Cardiac muscle cell (in vitro differentiated cells and primary cell): ENCODE data around the gene PHF2. TPM values are rescaled to one million over a fixed set of nuclear protein-coding genes. Genes with fewer than 3 reads are reported as not detected.

Experiments used
- DNase-seq, 2 donors: peaks; one replicate each; pipeline versions ENCODE4 v3.0.0 to v3.0.0-alpha.2; 2010 to 2017; ENCODE audit warnings: low read depth in 1 of 2, low spot score in 1 of 2
- H3K27ac ChIP-seq: fragments of 200-600 bp; sonication (generic); 2 replicates; pipeline ENCODE4 v1.5.1; 2016
- H3K27me3 ChIP-seq: fragments of 200-600 bp; sonication (generic); 2 replicates; pipeline ENCODE4 v1.6.0; 2016; ENCODE audit warnings: control low read depth
- H3K36me3 ChIP-seq: fragments of 200-600 bp; sonication (generic); 2 replicates; pipeline ENCODE4 v1.5.1; 2016; ENCODE audit warnings: control low read depth
- H3K4me1 ChIP-seq: fragments of 200-600 bp; sonication (generic); 2 replicates; pipeline ENCODE4 v1.8.1; 2017; ENCODE audit warnings: low read depth, mild to moderate bottlenecking, mixed run types
- H3K4me3 ChIP-seq: fragments of 200-600 bp; sonication (generic); 2 replicates; pipeline ENCODE4 v1.5.1; 2016; ENCODE audit warnings: mild to moderate bottlenecking
- H3K9me3 ChIP-seq: fragments of 200-600 bp; sonication (generic); 2 replicates; pipeline ENCODE4 v1.5.1; 2017; ENCODE audit warnings: low read depth, mild to moderate bottlenecking, control low read depth
- polyA plus RNA-seq: library from polyadenylated mRNA; unstranded; fragments of >200 nt; fragmentation: Nextera tagmentation; extraction: Ambion mirVana; gene quantifications from 2 replicates; pipeline ENCODE4 v1.2.1, GENCODE V29; 2016
- total RNA-seq: library from RNA; depleted of rRNA; stranded (reverse); fragments of >200 nt; gene quantifications from 2 replicates; pipeline ENCODE4 v1.2.3, GENCODE V29; 2016
- TF ChIP-seq, protein P1 (sequence below): IDR thresholded peaks from 2 replicates; pipeline ENCODE4 v1.5.1; 2012; ENCODE audit warnings: low read depth, mild to moderate bottlenecking, low read length

PHF2 gene
- total and polyA plus RNA-seq, 2 experiments from 2014 or later: 14.1 to 33.7 TPM

DNA sequence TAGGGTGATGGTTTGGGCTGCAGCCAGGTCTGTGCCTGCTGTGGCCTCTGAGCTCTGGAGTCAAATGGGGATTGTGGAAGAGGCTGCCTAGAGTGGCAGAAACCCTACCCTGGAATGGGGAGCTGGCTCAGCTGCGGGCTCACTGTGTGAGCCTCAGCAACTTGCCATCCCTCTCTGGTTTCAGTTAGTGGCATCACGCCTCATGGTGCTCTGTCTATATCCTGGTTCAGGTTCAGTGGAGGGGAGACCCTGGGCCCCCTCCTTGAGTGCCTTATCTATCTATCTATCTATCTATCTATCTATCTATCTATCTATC, 132.6 kb downstream of the PHF2 start:
- Histone ChIP-seq H3K27ac (no peak overlapping the region), H3K27me3 (no peaks in the 10 kb centered on the region), H3K4me1 (no peaks in the 10 kb centered on the region), H3K9me3 (no peaks in the 10 kb centered on the region), H3K36me3 (no peaks in the 10 kb centered on the region), H3K4me3 (no peak overlapping the region)
- TF ChIP-seq, protein P1, sequence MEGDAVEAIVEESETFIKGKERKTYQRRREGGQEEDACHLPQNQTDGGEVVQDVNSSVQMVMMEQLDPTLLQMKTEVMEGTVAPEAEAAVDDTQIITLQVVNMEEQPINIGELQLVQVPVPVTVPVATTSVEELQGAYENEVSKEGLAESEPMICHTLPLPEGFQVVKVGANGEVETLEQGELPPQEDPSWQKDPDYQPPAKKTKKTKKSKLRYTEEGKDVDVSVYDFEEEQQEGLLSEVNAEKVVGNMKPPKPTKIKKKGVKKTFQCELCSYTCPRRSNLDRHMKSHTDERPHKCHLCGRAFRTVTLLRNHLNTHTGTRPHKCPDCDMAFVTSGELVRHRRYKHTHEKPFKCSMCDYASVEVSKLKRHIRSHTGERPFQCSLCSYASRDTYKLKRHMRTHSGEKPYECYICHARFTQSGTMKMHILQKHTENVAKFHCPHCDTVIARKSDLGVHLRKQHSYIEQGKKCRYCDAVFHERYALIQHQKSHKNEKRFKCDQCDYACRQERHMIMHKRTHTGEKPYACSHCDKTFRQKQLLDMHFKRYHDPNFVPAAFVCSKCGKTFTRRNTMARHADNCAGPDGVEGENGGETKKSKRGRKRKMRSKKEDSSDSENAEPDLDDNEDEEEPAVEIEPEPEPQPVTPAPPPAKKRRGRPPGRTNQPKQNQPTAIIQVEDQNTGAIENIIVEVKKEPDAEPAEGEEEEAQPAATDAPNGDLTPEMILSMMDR: no peak
- no peak for DNase-seq

DNA sequence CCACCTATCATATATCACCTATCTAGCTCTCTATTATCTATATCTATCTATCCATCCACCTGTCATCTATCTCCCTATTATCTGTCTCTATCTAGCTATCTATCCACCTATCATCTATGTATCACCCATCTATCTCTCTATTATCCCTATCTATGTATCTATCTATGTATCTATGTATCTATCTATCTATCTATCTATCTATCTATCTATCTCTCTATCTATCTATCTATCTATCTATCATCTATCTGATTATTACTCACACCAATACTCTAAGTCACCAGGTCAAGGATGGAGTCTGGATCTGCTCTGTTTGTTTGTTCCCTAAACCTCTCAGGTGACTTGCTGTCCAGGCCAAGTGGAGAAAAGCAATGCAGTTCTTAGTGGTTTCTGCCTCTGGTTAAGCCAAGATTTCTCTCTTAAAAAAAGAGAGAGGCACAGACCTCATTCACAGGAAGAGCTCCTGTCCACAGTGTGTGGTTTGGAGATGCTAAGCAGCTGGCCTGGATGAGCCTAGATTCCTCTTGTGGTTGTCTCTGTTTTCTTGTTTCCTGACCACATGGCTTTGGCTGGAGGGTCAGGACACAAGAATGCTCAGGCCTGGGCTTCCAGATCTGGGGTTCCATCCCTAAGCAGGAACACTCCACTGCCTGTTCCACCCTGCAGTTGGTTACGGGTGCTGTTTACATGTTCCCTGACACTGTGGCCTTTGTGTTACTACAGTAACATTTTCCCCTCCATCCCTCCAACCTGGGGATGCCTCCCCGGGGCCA, 133.4 kb downstream of the PHF2 start:
- no peaks in the 10 kb centered on the region for H3K9me3 ChIP-seq
- no peaks in the 10 kb centered on the region for H3K36me3 ChIP-seq
- H3K27ac ChIP-seq: no peak overlapping the region
- H3K27me3 ChIP-seq: no peaks in the 10 kb centered on the region
- TF ChIP-seq, protein P1: no peak
- peak in 1 of 2 donors; percentile 9 for DNase-seq
- H3K4me1 ChIP-seq: no peaks in the 10 kb centered on the region
- H3K4me3 ChIP-seq: no peak overlapping the region

DNA sequence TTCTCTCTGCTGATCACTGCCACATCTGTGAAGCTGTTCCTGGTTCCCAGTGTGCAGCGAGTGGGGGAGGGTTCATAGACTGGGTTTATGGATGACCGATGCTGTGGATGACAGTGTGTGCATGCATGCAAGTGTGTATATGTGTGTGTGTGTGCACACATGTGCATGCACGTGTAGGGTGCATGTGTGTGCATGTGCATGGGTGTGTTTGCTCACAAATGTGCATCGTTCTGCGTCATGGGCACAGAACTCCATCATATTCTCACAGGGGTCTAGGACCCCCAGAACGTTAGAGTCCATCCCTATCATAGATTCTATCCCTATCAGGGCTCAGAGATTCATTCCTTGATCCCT, 134.0 kb downstream of the PHF2 start:
- no peak overlapping the region for H3K4me3 ChIP-seq
- no peaks in the 10 kb centered on the region for H3K36me3 ChIP-seq
- TF ChIP-seq, protein P1: no peak
- H3K4me1 ChIP-seq: no peaks in the 10 kb centered on the region
- H3K27ac ChIP-seq: no peak overlapping the region
- DNase-seq: no peak
- no peaks in the 10 kb centered on the region for H3K9me3 ChIP-seq
- H3K27me3 ChIP-seq: no peaks in the 10 kb centered on the region

DNA sequence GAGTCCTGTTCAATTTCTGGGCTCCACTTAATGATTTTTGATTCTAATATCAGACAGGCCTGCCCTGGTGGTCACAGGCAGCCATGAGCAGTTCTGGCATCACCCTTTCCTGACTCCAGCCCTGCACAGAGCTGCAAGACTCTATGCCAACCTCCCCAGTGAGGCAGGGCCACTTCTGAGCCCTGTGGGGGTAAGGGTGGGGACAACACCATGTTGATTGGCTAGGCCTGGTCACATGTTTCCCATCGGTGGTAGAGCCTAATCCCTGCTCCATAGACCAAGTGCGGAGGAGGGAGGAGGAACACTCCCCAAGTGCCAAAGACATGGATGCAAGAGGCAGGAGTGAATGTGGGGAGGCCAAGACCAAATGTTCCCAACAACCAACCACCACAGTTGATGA, 134.6 kb downstream of the PHF2 start:
- no peak for DNase-seq
- TF ChIP-seq, protein P1: no peak

DNA sequence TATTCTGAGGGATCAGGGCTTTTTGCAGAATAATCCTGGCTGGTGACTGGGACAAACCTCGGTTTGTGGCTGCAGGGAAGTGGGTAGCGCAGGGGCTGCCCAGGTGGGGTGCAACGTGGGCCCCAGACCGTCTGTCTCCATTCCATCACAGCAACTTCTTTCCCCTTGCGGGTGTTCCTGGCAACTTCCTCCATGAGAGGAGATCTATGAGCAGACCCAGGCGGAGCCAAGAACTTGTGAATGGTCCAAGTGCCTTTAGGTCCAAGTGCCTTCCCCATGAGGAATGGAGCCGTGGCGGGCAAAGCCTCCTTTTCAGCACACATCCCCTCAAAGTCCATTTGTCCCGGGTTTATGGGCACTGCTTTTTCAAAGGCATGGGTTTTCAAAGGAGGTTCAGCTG, 136.5 kb downstream of the PHF2 start:
- no peak overlapping the region for H3K27ac ChIP-seq
- H3K4me3 ChIP-seq: no peak overlapping the region
- TF ChIP-seq, protein P1: no peak
- H3K9me3 ChIP-seq: no peaks in the 10 kb centered on the region
- H3K36me3 ChIP-seq: no peaks in the 10 kb centered on the region
- no peaks in the 10 kb centered on the region for H3K4me1 ChIP-seq
- H3K27me3 ChIP-seq: no peaks in the 10 kb centered on the region
- DNase-seq: no peak

More for the DNA sequence above, 134.6 kb downstream of the PHF2 start:
- no peak overlapping the region for H3K27ac ChIP-seq
- H3K4me1 ChIP-seq: no peaks in the 10 kb centered on the region
- no peaks in the 10 kb centered on the region for H3K9me3 ChIP-seq
- no peaks in the 10 kb centered on the region for H3K27me3 ChIP-seq
- H3K36me3 ChIP-seq: no peaks in the 10 kb centered on the region
- no peak overlapping the region for H3K4me3 ChIP-seq
